C4-2B (cell line): ENCODE measurements around the gene ZNF778.

ENCODE experiments used
- CTCF ChIP-seq: fragments of 450-650 bp; conservative IDR thresholded peaks from 2 replicates; pipeline ENCODE4 v1.5.1; 2017; ENCODE audit warnings: mild to moderate bottlenecking
- ZFX ChIP-seq: fragments of 450-650 bp; IDR thresholded peaks from 2 replicates; pipeline ENCODE4 v1.6.1; 2017

- TF ChIP-seq CTCF: no peak
- no peak for TF ChIP-seq ZFX
Observed at GRCh38 chr16:89193576-89194293, 23.8 kb upstream of the ZNF778 start.
